22Rv1 (cell line): ENCODE data around the gene ANXA4.

Experiments
- CTCF ChIP-seq: fragments of 450-650 bp; IDR thresholded peaks from 2 replicates; pipeline ENCODE4 v1.5.1; 2017; ENCODE audit warnings: mild to moderate bottlenecking
- ZFX ChIP-seq: fragments of 450-650 bp; IDR thresholded peaks from 2 replicates; pipeline ENCODE4 v1.6.1; 2017; ENCODE audit warnings: antibody characterized with exemption, borderline replicate concordance

GRCh38 chr2:69703189-69703588 lies 38.7 kb upstream of the ANXA4 start:
- no peak for TF ChIP-seq CTCF
- TF ChIP-seq ZFX: no peak
